A549 (cell line): Measurements from ENCODE around the gene CCDC38.

Experiments
- CTCF ChIP-seq: fragments of >200 bp; sonication (Bioruptor Twin); formaldehyde crosslinking; IDR thresholded peaks from 3 replicates; pipeline ENCODE4 v1.5.1; 2016
- KDM1A ChIP-seq: fragments of 200-600 bp; sonication (generic); IDR thresholded peaks from 2 replicates; pipeline ENCODE4 v1.6.1; 2016; ENCODE audit warnings: low read depth, mild to moderate bottlenecking
- MYC ChIP-seq: IDR thresholded peaks from 2 replicates; pipeline ENCODE4 v1.6.1; 2012; ENCODE audit warnings: mild to moderate bottlenecking, inconsistent platforms, low read length, improper control_type of control experiment, borderline replicate concordance

DNA sequence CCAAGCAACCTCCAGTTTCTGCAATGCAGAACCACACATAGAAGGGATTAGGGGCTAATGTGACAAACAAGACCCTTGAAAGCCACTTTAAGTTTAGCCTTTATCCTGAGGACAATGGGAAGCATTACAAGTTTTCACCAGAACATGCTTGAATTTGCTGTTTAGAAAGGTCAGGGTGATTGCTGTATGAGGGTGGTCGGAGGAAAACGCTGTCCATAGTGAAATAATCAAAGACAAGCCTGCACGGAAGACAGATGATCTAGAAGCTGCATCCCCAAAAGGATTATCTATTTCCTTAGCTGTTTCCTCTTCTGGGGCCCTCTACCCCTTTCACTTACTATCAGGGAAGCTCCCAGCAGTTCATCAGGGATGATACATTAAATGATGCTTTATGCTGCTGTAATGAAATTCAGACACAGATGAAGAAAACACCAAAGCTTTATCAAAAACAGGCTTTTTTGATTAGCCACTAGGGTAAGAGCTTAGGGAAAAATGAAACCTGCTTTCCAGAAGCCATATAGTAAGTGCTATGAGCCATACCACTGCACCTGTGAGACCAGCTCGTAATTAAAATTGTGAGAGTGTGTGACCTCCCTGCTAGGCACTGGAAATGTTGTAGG is 47.2 kb upstream of the CCDC38 start:
- no peak for TF ChIP-seq CTCF
- no peak for TF ChIP-seq MYC
- TF ChIP-seq KDM1A, result no peak
